NT2/D1 (cell line): ENCODE measurements around the gene RBM8A.

ENCODE experiments used
- SUZ12 ChIP-seq: IDR thresholded peaks from 2 replicates; pipeline ENCODE4 v1.6.1; 2011; ENCODE audit not compliant: insufficient read length, insufficient read depth; ENCODE audit errors: extremely low read depth
- YY1 ChIP-seq: IDR thresholded peaks from 2 replicates; pipeline ENCODE4 v1.6.1; 2011; ENCODE audit not compliant: insufficient read length, insufficient read depth
- ZNF274 ChIP-seq: IDR thresholded peaks from 2 replicates; pipeline ENCODE4 v1.6.1; 2011; ENCODE audit warnings: mild to moderate bottlenecking, low read depth, low read length

GRCh38 chr1:145974721-145975120, 47.4 kb upstream of the RBM8A start:
- no peak for TF ChIP-seq SUZ12
- no peak for TF ChIP-seq YY1
- no peak for TF ChIP-seq ZNF274
